ENCODE measurements around the gene TMEM165.

Gene TMEM165

DNA sequence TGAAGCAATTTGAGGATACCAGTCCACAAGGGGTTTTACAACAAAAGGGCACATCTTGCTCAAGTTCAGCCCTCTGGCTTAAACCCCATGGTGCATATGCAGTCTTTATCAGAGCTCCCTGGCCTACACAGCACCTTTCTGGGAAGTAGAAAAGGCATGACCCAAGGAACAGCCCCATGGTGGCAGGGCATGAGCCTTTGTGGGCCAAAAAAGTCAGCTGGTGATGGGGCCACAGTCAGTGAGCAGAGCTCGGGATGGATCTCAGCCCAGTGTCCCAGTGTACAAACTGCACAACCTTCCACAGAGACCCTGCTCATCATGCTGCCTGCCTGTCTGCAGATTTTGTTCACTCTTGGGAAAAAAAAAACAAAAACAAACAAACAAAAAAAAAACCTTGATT lies 22.3 kb upstream of the TMEM165 start:
- Histone ChIP-seq H3K4me3 (ENCODE audit: low read depth, low read length, poor library complexity, severe bottlenecking) (no peak overlapping the region), H3K9me3 (ENCODE audit: low read length) (no peaks in the 10 kb centered on the region), H3K36me3 (ENCODE audit: insufficient read depth, low read length) (peaks cover 6% of the 10 kb centered on the region; the same call in 1 of the 2 replicates), H3K4me2 (ENCODE audit: low read length) (no peak overlapping the region), H3K27me3 (ENCODE audit: insufficient read depth, low read length) (no peaks in the 10 kb centered on the region), H3K9me2 (ENCODE audit: low read depth, low read length) (no peaks in the 10 kb centered on the region), H3K27ac (ENCODE audit: low read depth, low read length, poor library complexity, severe bottlenecking) (no peak overlapping the region), H3K9ac (ENCODE audit: low read length) (no peak overlapping the region), H2AFZ (ENCODE audit: low read length) (no peak overlapping the region), H3F3A (ENCODE audit: insufficient read depth, low read length) (no peaks in the 10 kb centered on the region), H4K20me1 (ENCODE audit: insufficient read depth, low read length) (no peaks in the 10 kb centered on the region), H3K79me2 (ENCODE audit: insufficient read depth, low read length) (no peaks in the 10 kb centered on the region), H3K4me1 (ENCODE audit: insufficient read depth, low read length, severe bottlenecking) (no peaks in the 10 kb centered on the region)
- TF ChIP-seq, protein P1, sequence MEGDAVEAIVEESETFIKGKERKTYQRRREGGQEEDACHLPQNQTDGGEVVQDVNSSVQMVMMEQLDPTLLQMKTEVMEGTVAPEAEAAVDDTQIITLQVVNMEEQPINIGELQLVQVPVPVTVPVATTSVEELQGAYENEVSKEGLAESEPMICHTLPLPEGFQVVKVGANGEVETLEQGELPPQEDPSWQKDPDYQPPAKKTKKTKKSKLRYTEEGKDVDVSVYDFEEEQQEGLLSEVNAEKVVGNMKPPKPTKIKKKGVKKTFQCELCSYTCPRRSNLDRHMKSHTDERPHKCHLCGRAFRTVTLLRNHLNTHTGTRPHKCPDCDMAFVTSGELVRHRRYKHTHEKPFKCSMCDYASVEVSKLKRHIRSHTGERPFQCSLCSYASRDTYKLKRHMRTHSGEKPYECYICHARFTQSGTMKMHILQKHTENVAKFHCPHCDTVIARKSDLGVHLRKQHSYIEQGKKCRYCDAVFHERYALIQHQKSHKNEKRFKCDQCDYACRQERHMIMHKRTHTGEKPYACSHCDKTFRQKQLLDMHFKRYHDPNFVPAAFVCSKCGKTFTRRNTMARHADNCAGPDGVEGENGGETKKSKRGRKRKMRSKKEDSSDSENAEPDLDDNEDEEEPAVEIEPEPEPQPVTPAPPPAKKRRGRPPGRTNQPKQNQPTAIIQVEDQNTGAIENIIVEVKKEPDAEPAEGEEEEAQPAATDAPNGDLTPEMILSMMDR (IDR thresholded peaks at IDR 0.05; ENCODE audit: low read length), result no peak
- TF ChIP-seq EZH2 (IDR thresholded peaks at IDR 0.05; ENCODE audit: borderline replicate concordance, low read length), result no peak

DNA sequence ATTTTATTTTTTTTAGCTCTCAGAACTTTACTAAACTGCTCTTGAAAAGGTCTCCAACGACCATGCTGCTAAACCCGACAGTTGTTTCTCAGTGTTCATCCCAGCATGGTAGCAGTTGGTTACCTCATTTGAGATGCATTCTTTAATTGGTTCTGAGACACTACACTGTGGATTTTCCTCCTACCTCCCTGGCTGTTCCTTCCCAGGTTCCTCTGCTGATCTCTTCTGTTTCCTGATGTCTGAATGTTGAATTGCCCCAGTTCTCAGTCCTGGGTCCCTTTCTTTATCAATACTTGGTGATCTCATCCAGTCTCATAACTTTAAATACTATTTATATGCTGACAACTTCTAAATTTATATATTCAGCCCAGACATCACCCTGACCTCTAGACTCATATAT lies 19.1 kb upstream of the TMEM165 start:
- no peaks in the 10 kb centered on the region for H3F3A ChIP-seq (ENCODE audit: insufficient read depth, low read length)

DNA sequence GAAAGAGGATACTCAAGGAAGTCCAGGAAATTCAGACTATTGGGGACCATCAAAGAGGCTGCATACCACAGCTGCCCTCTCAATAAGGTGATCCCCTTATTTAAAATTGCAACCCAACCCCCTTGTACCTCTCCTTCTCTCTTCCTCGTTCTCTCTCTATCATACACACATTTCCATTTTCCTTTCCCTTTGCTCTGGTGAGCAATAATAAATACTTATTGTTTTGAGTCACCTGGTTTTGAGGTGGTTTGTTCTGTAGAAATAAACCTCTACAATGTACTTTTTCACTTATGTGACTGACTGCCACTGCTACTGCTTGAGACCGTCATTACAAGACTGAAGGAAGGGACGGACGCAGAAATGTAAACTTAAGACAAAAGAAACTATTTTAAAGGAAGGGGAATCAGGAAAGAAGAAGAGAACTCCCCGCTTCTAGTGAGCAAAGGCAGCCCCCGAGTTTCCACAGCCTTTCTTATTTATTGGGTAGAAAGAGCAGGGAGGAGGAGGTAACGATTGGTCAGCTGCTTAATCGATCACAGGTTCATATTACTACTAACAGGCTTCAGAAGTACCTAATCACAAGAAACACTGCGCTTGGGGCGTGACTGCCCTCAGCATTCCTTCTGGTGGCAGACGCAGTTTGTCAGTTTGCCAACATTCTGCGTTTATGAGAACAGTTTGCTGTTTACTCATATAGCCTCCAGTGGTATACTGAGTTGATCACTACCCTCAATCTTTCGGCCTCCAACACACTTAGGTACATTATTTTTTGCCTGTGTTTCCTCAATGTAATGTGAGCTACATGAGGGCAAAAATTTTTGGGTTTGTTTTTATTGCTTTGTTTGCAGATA lies 16.9 kb upstream of the TMEM165 start:
- no peaks in the 10 kb centered on the region for H3K27me3 ChIP-seq (ENCODE audit: insufficient read depth, low read length)
- H3K4me2 ChIP-seq (ENCODE audit: low read length), result no peak overlapping the region
- H3K9me3 ChIP-seq (ENCODE audit: low read length), result no peaks in the 10 kb centered on the region
- no peaks in the 10 kb centered on the region for H4K20me1 ChIP-seq (ENCODE audit: insufficient read depth, low read length)
- no peaks in the 10 kb centered on the region for H3K9me2 ChIP-seq (ENCODE audit: low read depth, low read length)
- no peak overlapping the region for H3K27ac ChIP-seq (ENCODE audit: low read depth, low read length, poor library complexity, severe bottlenecking)
- H3K4me3 ChIP-seq (ENCODE audit: low read depth, low read length, poor library complexity, severe bottlenecking), result no peak overlapping the region
- H3K79me2 ChIP-seq (ENCODE audit: insufficient read depth, low read length), result no peaks in the 10 kb centered on the region
- no peak overlapping the region for H2AFZ ChIP-seq (ENCODE audit: low read length)
- H3K4me1 ChIP-seq (ENCODE audit: insufficient read depth, low read length, severe bottlenecking), result no peaks in the 10 kb centered on the region
- no peak for TF ChIP-seq EZH2 (IDR thresholded peaks at IDR 0.05; ENCODE audit: borderline replicate concordance, low read length)
- TF ChIP-seq, protein P1 (IDR thresholded peaks at IDR 0.05; ENCODE audit: low read length), result no peak
- no peaks in the 10 kb centered on the region for H3F3A ChIP-seq (ENCODE audit: insufficient read depth, low read length)
- no peaks in the 10 kb centered on the region for H3K36me3 ChIP-seq (ENCODE audit: insufficient read depth, low read length)
- no peak overlapping the region for H3K9ac ChIP-seq (ENCODE audit: low read length)

More for the DNA sequence above, 19.1 kb upstream of the TMEM165 start:
- TF ChIP-seq, protein P1 (IDR thresholded peaks at IDR 0.05; ENCODE audit: low read length), result no peak
- TF ChIP-seq EZH2 (IDR thresholded peaks at IDR 0.05; ENCODE audit: borderline replicate concordance, low read length), result no peak
- H3K4me3 ChIP-seq (ENCODE audit: low read depth, low read length, poor library complexity, severe bottlenecking), result no peak overlapping the region
- H3K9me2 ChIP-seq (ENCODE audit: low read depth, low read length), result no peaks in the 10 kb centered on the region
- no peak overlapping the region for H3K27ac ChIP-seq (ENCODE audit: low read depth, low read length, poor library complexity, severe bottlenecking)
- H3K9me3 ChIP-seq (ENCODE audit: low read length), result no peaks in the 10 kb centered on the region
- no peaks in the 10 kb centered on the region for H4K20me1 ChIP-seq (ENCODE audit: insufficient read depth, low read length)
- H3K27me3 ChIP-seq (ENCODE audit: insufficient read depth, low read length), result no peaks in the 10 kb centered on the region
- no peaks in the 10 kb centered on the region for H3K36me3 ChIP-seq (ENCODE audit: insufficient read depth, low read length)
- no peak overlapping the region for H3K9ac ChIP-seq (ENCODE audit: low read length)
- no peaks in the 10 kb centered on the region for H3K4me1 ChIP-seq (ENCODE audit: insufficient read depth, low read length, severe bottlenecking)
- H3K4me2 ChIP-seq (ENCODE audit: low read length), result no peak overlapping the region
- no peaks in the 10 kb centered on the region for H3K79me2 ChIP-seq (ENCODE audit: insufficient read depth, low read length)
- H2AFZ ChIP-seq (ENCODE audit: low read length), result no peak overlapping the region
